Activated gamma-delta T cell (primary cell): ENCODE data around the gene MET.
"Not testable (repeated sequence)": the region's sequence is repeated elsewhere in the genome, so short reads cannot be mapped to it uniquely, and the experiment has no call there.

ENCODE experiments used
- DNase-seq: peaks from one replicate; lab custom pipeline; 2025; lab: John Stamatoyannopoulos, UW

MET gene

GRCh38 chr7:116698930-116699721 lies 27.1 kb downstream of the MET start:
- DNase-seq, result no peak

- no peak for DNase-seq
Observed at GRCh38 chr7:116699722-116700120, 27.7 kb downstream of the MET start.

GRCh38 chr7:116702046-116702785 lies 30.2 kb downstream of the MET start:
- DNase-seq, result no peak

- DNase-seq, result no peak
Observed at GRCh38 chr7:116704650-116705228, 32.7 kb downstream of the MET start.

- no peak for DNase-seq
Observed at GRCh38 chr7:116705419-116705818, 33.4 kb downstream of the MET start.

- DNase-seq, result no peak
Observed at GRCh38 chr7:116706668-116707126, 34.7 kb downstream of the MET start.

- no peak for DNase-seq
Observed at GRCh38 chr7:116707289-116707688, 35.3 kb downstream of the MET start.

GRCh38 chr7:116708248-116708647 lies 36.3 kb downstream of the MET start:
- DNase-seq, result no peak

GRCh38 chr7:116708861-116709260 lies 36.9 kb downstream of the MET start:
- no peak for DNase-seq

- DNase-seq, result no peak
Observed at GRCh38 chr7:116709336-116709735, 37.3 kb downstream of the MET start.

- DNase-seq, result no peak
Observed at GRCh38 chr7:116710764-116711452, 38.9 kb downstream of the MET start.

- DNase-seq, result no peak
Observed at GRCh38 chr7:116711790-116712189, 39.8 kb downstream of the MET start.

- DNase-seq, result no peak
Observed at GRCh38 chr7:116713500-116713899, 41.5 kb downstream of the MET start.

GRCh38 chr7:116713918-116714317 lies 41.9 kb downstream of the MET start:
- no peak for DNase-seq

- no peak for DNase-seq
Observed at GRCh38 chr7:116715077-116715476, 43.1 kb downstream of the MET start.

- DNase-seq, result no peak
Observed at GRCh38 chr7:116717137-116717536, 45.1 kb downstream of the MET start.

- DNase-seq, result not testable (repeated sequence)
Observed at GRCh38 chr7:116723959-116724529, 52.0 kb downstream of the MET start.

GRCh38 chr7:116724560-116725231 lies 52.7 kb downstream of the MET start:
- DNase-seq, result no peak

- no peak for DNase-seq
Observed at GRCh38 chr7:116726149-116726548, 54.2 kb downstream of the MET start.

GRCh38 chr7:116726713-116727431 lies 54.9 kb downstream of the MET start:
- DNase-seq, result no peak
